Activated naive CD4-positive, alpha-beta T cell treated with anti-CD3 and anti-CD28 coated beads, Interleukin-2, amount 50 U/mL, for 16 hours (primary cell): ENCODE measurements around the gene COL15A1.
"Not testable (repeated sequence)": the region's sequence is repeated elsewhere in the genome, so short reads cannot be mapped to it uniquely, and the experiment has no call there.

Experiments
- DNase-seq: peaks from one replicate; pipeline ENCODE4 v3.0.0-alpha.2; 2020

Gene COL15A1

DNA sequence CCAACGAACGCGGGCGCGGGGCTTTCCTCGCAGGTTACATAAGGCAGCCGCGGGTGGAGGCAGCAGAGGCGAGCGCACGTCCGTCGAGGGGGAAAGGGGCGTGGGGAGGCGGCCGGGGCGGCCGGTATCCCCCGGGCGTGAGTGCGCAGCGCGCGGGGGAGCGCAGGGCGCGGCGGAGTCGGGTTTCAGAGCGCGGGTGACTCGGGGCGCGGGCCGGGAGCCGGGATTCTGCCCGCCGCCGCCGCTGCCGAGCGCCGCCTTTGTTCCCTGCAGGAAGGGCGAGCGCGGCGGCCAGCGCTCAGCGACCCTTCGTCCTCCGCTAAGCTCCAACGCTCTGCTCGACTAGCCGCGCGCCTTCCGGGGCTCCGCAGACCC is at the start of gene COL15A1:
COL15A1 (plus strand) TSS at position 226 of the 375 bp plus-strand sequence. CDS start 155 bp downstream, outside the sequence.
- no peak for DNase-seq

DNA sequence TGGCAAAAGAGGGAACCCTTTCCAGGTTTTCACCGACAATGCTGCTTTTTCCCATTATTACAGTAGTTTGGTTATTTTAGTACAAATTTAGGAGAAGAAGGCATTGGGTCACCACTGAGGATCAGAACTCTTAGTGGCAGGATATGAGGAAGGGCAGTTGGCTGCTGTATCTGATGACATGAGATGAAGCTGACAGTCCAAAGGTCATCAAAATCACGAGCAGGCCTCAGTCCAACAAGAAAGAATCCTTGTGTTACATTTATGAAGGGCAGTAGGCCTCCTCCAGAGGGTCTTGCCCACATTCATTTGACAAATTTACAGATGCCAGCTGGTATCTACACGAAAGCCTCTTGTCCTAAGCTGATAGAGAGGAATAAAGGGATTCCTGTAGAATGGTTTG is 49.5 kb upstream of the COL15A1 start:
- DNase-seq, result no peak

DNA sequence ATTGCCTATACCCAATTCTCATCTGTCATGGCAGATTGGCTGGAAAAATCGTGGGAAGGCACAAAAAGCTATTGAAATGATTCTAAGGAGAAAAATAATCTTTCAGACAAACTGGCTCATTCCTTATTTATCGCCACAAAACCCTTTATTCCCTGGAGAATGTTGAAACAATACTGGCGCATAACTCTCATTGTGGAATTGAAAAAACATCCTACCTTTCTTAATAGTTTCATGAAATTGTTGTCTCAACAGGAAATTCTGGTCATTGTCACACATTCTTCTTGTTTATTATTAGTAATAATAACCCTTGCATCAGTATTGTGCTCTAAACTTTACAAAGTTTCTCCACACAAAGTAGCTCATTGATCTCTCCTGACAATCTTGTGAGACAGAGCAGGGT is 48.9 kb upstream of the COL15A1 start:
- no peak for DNase-seq

DNA sequence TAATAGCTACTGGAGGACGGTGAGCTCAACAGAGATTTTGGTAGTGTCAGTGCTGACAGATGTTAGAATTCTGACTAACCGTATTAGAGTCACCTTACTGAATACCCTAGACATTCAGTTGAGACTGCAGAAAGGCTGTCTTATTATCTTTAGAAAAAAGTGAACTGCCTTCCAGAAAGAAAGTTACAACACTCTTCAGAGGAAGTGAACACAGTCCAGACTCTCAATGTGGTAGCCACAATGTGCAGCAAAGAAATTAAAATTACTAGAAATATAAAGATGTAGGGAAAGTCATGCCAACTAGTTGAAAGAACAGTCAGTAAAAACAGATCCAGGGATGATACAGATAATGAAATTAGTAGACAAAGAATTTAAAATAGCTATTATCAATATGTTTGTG is 47.1 kb upstream of the COL15A1 start:
- DNase-seq, result no peak

DNA sequence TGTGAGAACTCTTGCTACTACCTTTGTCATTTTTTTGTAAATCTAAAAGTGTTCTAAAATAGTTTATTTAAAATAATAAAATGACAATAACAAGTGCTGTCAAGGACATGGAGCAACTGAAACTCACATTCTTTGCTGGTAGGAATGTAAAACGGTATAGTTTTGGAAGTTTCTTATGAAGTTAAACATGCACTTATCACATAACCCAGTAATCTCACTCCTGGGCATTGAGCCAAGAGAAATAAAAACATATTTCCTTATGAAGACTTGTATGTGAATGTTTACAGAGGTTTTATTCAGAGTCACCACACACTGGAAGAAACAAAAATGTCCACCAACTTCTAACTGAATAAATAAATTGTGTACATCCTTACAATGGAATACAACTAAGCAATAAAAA is 46.0 kb upstream of the COL15A1 start:
- no peak for DNase-seq

DNA sequence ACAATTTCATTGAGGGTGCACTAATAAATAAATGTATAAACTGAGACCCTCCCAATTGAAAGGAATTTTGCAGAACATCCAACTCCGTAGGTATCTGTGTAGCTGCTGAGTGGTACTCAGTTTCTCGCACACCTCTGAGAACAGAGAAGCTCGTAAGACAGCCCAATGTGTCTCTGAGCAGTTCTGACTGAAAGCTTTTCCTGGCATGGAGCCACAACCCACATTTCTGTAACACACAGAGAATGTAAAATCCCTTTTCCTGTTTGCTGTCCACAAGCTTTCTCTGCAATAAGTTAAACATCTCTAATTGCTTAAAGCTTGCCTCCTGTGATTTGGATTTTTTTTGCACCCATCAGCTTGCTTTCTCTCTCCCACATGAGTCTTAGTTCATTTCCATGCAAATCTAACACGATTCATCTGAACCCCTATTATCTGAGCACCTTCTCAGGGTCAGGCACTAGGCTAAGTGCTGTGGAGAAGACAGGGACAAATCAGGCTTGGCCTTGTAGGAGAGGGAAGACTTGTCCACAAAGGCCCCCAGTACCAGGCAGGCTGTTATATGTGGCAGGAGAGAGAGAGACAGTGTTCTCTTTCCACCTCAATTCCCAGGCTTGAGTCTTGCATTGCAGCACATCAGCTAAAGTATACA is 44.2 kb upstream of the COL15A1 start:
- DNase-seq, result no peak

DNA sequence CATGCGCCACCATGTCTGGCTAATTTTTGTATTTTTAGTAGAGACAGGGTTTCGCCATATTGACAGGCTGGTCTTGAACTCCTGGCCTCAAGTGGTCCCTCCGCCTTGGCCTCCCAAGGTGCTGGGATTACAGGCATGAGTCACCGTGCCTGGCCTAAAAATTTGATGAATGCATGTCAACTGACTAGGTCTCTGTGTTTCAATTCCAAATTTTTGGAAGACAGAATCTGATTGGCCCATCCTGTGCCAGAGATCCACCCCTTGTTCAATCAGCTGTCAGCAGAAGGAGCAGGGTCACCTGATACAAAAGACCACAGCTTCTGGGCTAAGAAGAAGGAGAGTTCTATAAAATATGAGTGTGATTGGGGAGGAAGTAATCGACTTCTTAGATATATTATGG is 43.5 kb upstream of the COL15A1 start:
- no peak for DNase-seq

DNA sequence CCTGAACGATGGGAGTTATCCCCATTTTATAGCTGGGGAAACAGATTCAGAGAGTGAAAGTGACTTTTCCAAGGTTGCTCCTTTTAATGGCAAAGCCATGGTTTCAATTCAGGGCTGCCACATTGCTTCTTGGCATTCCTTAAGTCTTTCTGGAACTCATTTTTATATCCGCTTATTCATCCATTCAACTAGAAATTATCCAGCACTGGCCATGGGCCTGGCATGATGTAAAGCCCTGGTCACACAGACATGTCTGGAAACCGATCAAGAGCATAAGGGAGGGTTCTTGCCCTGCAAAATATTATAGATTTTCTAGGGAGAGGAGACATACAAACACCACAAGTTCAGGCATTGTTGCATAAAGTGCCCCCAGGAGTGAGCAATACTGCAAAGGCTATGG is 43.0 kb upstream of the COL15A1 start:
- DNase-seq, result no peak

DNA sequence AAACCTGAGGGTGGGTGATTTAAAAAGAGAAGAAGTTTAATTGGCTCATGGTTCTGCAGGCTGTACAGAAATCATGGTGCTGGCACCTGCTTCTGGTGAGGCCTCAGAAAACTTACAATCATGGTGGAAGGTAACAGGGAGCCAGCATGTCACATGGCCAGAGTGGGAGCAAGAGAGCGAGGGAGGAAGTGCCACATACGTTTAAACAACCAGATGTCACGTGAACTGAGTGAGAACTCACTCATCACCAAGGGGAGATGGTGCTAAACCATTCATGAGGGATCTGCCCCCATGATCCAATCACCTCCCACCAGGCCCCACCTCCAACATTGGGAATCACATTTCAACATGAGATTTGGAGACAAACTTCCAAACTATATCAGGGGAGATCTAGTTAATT is 41.9 kb upstream of the COL15A1 start:
- not testable (repeated sequence) for DNase-seq

DNA sequence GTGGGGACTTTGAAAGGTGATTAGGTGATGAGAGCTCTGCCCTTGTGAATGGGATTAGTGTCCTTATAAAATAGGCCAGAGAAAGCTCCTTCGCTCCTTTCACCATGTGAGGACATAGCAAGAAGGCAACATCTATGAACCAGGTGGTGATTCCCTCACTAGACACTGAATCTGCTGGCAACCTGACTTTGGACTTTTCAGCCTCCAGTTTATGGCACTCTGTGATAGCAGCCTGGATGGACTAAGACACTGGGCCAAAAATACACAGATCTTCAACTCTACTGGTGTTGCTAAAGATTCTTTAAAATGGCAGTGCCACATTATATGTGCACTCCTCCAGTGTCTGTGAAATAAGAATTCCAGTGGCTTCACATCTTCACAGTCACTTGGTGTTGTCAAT is 41.2 kb upstream of the COL15A1 start:
- no peak for DNase-seq

DNA sequence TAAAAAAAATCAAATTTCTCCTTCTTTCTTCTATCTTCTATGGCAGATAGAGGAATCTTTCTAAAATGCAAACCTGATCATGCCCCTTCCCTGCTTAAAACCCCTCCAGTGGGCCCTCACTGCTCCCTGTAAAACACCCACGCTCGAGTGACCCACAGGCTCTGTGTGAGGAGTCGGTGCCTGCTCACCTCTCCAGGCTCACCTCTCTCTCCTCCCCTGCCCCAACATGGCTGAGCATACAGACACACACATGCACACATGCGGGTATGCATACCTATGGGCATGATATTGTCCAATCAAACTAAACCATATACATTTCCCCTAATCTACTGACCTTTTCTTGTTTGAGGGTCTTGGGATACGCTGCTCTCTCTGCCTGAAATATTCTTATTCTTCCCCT is 40.8 kb upstream of the COL15A1 start:
- DNase-seq, result no peak

DNA sequence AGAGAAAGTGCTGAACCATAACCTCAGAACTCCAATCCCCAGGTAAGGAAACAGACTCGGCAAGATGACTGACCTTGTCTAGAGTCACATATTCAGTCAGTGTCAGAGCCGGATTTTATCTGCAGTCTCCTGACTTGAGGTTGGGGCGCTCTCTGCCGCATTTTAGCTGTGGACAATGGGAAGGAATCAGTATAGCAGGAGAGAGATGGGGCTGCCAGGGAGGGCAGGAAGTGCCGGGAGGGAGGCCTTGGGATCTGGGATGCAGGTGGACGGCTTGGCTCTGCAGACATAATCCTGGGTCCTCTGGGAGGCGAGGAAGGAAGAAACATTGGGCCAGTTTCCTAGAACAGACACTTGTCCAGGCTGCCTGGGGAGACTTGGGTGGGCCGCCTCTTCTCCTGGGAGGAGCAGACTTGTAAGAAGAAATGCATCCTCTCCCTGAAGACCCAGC is 39.7 kb upstream of the COL15A1 start:
- no peak for DNase-seq

DNA sequence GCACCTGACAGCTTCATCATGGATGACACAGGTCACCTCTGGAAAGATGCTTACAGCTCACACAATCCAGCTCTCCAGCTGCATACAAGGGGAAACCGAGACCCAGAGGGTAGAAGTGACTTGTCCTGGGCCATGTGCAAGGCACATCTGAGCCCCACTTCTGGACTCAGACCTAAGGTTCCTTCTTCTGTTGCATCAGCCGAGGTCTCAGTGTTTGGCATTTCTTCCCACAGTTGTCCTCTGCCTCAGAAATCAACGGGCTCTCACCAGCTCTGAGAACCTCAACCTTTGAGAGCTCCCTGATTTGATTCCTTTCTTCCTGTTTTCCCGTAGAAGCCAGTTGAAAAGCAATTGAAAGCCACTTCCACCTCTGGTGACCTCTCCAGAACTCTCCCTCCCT is 38.7 kb upstream of the COL15A1 start:
- no peak for DNase-seq

DNA sequence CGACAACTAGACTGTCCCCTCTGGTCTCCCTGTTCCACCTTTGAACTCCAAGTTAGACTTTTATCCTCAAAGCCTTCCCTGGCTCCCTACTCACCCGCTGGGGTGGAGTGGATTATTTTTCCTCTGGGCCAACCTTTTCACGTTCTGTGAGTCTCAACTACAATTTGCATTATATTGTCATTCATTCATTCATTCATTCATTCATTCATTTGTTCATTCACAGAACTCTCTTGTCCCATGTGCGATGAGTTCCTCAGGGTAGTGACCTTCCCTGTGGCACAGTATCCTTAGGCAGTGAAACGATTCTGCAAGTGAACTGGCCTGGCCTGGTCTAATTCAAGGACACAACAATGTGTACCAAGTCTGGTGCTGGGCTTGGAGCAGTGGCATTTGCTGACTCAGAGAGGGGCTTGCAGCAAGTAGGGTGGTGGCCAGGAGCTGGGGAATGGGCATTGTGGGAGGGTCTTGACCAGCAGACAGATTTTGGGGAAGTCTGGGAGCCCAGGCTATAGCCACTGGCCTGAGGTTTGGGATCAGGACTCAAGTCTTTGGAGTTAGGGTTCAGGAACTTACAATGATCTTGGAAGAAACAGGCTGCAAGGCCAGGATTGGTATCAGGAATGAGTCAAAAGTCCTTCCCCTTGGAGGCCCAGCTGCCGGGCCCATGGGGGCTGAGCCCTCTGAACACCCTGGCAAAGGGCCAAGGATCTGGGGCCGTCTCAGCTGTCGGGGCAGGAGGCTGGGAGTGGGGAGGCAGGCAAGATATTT is 37.2 kb upstream of the COL15A1 start:
- no peak for DNase-seq

DNA sequence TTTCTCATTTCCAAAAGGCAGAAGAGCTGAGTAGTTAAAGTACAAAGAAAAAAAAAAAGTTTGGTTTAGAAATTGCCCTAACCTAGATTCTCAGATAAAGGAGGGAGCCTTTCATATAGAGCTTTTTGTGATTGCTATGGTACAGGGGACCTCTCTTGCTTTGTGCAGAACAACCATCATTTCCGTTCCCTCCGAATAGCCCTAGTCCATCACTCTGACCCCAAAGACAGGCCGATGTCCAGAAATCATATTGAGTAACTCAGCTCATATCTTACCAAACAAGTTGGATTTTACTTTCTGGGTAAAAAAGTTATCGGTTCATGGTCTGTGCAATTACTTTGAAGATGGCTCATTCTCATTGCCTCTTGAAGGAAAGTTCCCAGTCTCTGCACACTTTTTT is 36.7 kb upstream of the COL15A1 start:
- no peak for DNase-seq

DNA sequence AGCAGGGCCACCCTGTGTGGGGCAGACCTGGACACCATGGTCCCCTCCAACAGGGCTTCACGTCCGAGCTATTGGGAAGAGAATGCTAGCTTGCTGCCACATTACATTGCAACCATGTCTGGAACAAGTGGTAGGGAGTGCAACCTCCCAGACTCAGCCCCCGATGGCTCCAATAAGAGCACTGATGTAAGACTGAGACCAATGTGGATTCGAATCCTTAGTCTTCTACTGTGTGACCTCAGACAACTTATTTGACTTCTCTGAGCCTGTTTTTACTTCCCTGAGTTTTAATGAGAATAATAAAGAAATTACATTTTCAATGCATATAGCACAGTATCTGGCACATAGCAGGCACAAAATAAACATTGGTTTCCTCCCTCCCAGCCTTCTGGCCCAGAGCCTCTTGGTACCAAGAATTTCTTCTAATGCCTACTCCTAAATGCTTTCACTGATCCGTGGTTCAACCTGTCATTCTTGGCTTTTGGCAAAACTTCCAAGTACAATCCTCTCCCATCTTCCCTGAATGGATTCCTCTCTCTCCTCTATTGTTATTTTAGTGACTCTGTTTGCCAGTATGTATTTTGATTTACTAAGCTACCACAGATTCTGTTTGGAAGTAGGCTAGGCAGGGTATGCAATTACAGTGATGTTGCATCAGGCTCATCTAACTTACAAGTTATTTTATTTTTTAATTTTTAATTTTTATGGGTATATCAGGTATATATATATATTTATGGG is 34.6 kb upstream of the COL15A1 start:
- DNase-seq, result no peak

DNA sequence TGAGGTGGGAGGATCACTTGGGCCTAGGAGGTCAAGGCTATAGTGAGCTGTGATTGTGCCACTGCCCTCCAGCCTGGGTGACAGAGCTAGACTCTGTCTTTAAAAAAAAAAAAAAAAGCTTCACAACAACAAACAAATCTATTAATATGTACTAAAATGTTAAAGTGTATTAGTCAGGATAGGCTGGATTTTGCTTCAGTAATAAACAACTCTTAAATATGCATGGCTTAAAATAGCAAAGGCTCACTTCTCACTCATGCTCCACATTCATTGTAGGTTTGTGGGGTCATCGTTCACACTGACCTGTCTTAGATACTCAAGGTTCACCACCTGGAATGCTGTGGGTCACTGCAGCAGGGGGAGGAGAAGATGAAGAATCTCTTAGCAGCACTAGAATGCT is 33.8 kb upstream of the COL15A1 start:
- no peak for DNase-seq

DNA sequence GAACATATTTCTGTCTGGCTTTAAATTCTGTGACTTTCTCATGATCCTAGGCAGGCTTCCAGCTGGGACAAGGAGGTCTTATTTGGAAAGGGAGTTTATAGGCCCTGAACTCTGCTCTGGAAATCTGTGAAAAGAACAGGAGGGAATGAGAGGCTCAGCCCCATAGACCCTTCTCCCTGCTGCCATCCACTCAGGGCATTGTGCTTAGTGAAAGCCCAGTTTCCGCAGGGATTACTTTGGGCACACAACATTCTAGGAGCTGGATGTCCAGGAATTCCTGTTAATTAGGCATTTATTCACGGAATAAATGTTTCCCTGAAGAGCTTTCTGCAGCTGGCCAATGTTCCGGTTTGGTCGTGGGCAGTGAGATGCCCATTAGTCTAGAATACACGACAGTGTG is 32.7 kb upstream of the COL15A1 start:
- DNase-seq, result no peak

DNA sequence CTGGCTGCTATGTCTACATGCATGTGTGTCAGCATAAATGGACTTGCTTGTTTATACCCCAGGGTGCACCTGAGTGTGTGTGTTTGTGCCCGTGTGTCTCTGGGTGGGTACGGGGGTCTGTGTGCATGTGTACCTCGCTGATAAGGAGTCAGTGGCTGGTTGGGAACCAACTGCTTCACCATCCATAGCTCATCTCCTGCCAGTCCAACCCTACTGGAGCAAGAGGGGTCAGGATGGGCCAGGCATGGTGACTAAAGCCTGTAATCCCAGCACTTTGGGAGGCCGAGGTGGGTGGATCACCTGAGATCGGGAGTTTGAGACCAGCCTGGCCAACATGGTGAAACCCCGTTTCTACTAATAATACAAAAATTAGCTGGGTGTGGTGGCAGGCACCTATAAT is 32.0 kb upstream of the COL15A1 start:
- not testable (repeated sequence) for DNase-seq

DNA sequence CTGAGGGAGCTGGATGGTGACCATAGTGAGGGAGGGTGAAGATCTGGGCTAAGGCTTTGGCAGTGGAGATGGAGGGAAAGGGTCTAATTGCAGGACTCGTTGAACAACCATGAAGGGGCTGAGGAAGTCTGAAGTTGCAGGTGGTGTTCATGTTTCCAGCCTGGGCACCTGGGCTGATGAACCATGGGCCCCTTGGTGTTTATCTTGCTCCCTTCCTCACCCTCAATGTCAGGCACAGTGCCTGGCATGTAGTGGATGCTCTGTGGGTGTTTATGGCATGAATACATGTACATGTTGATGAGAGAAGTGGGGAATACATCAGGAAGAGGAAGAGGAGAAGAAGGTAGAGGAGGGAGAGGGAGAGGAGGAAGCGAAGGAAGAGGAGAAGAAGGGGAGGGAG is 31.3 kb upstream of the COL15A1 start:
- DNase-seq, result no peak

DNA sequence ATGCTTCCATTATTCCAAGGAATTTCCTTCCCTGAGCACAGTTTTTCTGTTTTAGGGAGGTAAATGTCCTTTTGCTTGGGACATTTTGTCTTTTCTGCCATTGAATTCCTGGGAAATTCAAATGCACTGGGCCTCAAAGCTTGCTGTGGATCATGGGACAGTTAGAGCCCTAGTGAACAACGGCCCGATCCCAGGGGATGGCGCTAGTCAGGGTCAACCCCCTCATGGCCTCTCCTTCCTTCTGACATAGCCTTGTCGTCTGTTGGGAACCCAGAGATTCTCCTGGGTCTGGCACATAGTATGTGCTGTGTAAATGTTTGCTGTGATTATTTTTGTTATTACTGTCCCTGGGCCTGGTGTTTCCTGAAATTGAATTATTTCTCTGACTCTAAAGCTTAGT is 30.7 kb upstream of the COL15A1 start:
- no peak for DNase-seq

DNA sequence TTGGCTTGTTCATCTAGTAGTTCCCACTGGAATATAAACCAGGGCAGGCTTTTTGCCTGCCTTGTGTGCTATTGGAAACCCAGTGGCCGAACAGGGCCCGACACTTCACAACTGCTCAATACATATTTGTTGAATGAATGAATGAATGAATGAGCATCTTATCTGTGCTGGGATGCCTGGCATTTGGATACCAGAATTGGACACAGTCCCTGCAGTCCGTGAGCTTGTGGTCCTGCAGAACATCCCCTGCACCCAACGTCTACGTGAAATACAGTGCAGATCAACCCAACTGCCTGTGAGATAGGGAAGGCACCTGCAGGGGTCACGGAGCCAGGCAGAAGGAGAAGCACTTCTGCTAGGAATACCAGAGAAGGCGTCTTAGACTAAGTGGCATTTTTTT is 30.0 kb upstream of the COL15A1 start:
- DNase-seq, result no peak

DNA sequence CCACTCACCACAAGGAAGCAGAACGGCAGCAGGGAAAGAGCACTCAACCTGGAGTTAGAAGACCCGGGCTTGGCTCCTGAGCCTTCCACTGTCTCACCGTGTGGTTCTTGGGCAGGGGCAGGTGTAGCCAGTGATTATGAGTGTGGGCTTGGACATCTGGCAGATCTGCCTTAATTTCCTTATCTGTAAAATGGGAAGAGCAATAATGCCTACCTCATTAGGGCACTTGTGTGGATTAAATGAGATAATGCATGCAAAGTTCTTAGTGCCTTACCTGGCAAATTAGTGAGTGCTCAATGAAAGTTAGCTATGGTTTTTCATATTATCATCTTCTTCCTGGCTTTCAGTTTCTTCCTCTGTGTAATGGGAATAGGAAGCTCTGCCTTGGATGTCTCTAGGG is 28.1 kb upstream of the COL15A1 start:
- no peak for DNase-seq

DNA sequence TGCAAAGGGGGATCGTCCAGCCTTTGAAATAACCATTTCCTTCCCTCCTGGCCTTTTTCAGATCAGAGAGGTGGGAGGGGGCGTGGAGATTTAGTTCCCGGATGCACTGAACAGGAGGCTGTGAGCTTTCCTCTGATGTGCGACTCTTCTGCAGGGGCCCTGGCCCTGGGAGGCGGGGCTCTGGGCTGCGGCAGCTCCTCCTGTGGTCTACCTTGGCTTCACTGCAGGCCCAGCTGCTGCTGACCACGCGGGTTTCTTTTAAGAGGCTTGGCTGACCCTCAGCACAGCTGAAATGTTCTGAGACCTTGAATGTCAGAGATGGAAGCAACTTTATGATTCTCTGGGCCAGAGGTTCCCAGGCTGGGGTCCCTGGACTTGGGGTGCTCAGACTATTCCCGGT is 27.0 kb upstream of the COL15A1 start:
- DNase-seq, result no peak
